ENCODE data around the gene LARGE1.

The LARGE1 gene

GRCh38 chr22:33786149-33786548 lies 134.1 kb downstream of the LARGE1 start:
- FAIRE-seq (no peak), DNase-seq (ENCODE audit: insufficient read length, low spot score) (no peak)

DNA sequence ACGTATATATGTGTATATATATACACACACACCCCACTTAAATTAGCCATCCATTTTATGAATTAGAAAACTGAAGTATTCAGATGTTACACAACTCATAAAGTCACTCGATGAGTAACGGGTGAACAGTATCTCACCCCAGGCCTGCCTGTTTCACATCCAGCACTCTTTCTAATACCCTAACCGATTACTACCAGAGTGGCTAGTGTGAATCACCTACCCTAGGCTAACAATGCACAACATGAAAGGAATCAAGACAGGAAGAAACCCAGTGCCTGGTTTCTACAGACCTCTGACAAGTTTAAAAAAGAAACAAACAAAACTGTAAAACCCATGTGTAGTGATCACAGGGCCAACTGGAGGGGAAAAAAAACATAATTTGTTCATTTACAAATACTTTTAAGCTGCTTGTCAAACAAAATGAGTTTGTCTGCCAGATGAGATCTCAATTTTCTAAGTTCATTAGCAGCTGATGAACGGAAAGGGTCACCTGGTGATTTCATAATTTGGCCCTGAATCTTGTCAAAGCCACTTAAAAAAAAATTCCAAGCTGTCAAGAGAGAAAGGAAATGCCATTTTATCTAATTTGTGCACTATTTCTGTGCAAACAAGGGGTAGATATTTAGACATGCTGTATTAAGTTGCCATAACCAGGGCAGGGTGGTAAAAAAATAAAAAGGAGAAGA lies 134.8 kb downstream of the LARGE1 start:
- DNase-seq (ENCODE audit: insufficient read length, low spot score), result no peak
- FAIRE-seq, result peak; percentile 63

DNA sequence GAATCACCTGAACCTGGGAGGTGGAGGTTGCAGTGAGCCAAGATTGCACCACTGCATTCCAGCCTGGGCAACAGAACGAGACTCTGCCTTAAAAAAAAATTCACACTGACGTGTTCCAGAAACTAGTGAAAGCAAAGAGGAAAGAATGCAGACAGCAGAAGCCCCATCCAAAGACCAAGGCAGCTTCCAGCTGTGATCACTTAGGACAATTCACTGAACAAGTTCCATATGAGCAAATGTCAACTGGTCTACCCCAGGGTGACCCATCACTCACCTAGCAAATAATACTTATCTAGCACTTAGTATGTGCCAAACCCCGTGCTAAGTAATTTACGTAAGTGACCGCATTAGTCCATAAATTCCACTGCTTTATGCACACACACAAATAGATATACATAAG lies 138.9 kb downstream of the LARGE1 start:
- DNase-seq (ENCODE audit: insufficient read length, low spot score), result no peak
- no peak for FAIRE-seq

DNA sequence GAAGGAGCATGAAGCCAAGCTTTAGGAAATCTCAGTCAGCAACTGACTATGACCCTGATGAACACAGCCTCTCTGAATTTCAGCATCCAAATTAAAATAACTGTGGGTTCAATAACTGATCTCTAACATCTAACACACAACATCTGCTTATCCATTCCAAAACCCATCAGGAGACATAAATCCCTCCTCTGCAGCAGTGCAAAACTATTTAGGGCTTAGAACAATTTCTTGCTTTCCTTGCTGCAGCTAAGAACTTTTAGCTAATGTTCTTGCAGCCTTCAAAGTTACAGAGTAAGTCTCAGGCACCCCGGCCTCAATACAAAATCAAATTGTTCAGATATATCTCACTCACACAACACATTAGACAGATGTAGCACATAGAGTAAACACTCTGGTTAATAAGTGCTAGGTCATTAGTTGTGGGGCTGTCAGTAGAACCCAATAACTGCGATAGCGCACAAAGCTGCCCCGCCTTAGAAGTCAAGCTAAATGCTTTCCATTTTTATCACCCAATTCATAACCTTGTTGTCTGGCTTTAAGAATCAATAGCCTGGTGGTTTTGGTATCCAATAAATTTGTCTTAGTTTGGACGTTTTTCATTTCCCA lies 139.6 kb downstream of the LARGE1 start:
- FAIRE-seq, result no peak
- no peak for DNase-seq (ENCODE audit: insufficient read length, low spot score)

DNA sequence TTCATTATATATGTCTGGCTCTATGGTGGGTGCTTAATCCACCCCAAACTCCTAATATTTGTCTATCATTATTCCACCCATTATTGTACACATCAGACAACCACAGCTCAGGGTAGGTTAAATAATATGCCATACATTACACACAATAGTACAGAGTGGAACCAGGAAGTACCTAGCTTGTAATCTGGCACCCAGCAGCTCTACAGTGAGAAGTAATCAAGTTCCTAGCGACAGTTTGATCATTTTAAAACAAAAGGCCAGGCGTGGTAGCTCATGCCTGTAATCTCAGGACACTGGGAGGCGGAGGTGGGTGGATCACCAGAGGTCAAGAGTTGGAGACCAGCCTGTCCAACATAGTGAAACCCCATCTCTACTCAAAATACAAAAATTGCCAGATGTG lies 141.0 kb downstream of the LARGE1 start:
- FAIRE-seq (no peak), DNase-seq (ENCODE audit: insufficient read length, low spot score) (no peak)

DNA sequence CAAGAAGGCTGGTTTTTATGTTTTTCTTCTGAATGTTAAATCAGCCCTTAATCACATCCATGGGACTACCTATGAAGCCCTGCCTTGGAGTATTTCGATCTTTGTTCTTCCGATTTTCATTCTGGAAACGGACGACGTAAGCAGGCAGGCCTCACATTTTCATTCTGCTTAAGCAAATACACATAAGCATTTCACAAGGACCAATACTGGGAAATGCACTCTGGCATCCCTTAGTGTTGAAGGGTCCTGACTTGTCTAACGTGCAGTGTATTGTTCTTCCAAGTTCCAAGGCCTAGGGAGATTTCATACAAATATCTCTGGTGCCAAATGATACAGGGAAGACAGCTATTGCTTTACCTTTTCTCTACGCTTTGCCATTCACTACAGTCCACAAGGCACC lies 143.8 kb downstream of the LARGE1 start:
- no peak for DNase-seq (ENCODE audit: insufficient read length, low spot score)
- FAIRE-seq, result no peak

DNA sequence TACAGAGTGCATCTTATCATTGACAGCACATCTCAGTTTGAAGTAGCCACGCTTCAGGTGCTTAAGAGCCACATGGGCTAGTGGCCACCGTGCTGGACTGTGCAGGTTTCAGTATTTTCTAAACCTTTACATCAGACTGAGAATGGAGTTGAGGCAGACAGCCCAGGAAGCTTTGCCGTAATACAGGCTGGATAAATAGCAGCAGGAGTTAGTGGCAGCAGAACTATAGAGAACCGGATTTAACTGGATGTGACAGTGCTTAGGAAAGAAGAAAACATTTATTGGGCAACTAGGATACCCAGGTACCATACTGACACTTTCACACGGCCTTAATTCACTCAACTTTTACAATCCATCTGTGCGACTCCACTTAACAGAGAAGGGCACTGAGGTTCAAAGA lies 145.5 kb downstream of the LARGE1 start:
- FAIRE-seq (no peak), DNase-seq (ENCODE audit: insufficient read length, low spot score) (no peak)

DNA sequence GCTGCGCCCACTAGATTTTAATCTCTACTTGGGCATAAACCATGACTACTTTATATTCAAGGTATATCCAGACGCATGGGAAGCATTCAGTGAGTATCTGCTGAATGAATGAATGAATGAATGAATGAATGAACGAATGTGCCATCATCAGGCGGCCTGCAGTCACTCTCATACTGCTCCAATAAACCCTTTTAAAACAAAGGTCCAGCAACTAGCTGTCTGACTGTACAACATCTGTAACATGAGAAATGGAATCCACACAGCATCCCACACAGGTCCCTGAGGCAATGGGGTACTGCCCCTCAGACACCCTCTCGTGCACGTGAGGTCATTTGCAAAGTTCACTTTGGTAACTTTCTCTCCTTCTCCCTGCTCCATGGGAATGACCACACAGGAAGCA lies 147.5 kb downstream of the LARGE1 start:
- DNase-seq (ENCODE audit: insufficient read length, low spot score) (no peak), FAIRE-seq (no peak)

DNA sequence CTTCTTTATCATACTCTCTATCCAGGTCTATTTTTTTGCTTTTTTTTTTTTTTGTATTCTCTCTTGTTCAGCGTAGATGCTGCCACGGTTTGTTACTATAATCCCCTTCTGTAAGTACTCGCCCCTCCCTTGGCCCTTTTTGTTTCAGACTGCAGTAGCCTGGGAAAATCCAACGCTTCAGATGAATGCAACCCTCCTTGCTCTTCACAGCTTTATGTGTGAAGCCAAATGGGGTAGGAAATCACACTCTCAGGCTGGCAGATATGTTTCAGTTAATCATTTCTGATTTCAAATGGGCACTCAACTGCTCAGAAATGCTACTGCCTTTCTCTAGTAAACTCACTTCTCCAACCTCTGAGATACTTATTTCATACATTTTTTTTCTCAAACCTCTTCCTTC lies 149.1 kb downstream of the LARGE1 start:
- FAIRE-seq, result no peak
- DNase-seq (ENCODE audit: insufficient read length, low spot score), result no peak

DNA sequence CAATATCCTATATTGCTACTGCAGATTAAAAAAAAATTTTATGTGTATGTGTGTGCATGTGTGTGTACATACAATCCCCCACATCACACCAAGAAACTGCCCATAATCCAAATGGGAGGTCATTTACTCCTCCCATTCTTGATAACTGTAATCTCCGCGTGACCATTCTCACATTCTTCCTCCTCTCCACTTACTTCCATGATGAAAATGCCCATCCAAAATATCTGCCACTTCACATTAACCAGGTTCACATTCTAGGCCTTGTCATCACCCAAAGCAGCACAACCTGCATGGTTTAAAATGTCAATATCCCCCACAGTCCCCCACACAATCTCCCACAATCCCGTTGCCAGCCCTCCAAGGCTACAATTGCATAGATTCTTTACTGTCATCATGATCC lies 149.6 kb downstream of the LARGE1 start:
- FAIRE-seq (no peak), DNase-seq (ENCODE audit: insufficient read length, low spot score) (no peak)

- no peak for FAIRE-seq
- DNase-seq (ENCODE audit: insufficient read length, low spot score), result no peak
These were observed 154.2 kb downstream of the LARGE1 start for GRCh38 chr22:33766091-33766490.

- DNase-seq (ENCODE audit: insufficient read length, low spot score) (no peak), FAIRE-seq (no peak)
These were observed 161.3 kb downstream of the LARGE1 start for GRCh38 chr22:33758961-33759360.

- no peak for DNase-seq (ENCODE audit: insufficient read length, low spot score)
- FAIRE-seq, result no peak
These were observed 162.3 kb downstream of the LARGE1 start for GRCh38 chr22:33757802-33758483.

GRCh38 chr22:33757041-33757801 lies 163.1 kb downstream of the LARGE1 start:
- FAIRE-seq (no peak), DNase-seq (ENCODE audit: insufficient read length, low spot score) (no peak)

GRCh38 chr22:33756508-33756949 lies 163.7 kb downstream of the LARGE1 start:
- FAIRE-seq (no peak), DNase-seq (ENCODE audit: insufficient read length, low spot score) (no peak)

DNA sequence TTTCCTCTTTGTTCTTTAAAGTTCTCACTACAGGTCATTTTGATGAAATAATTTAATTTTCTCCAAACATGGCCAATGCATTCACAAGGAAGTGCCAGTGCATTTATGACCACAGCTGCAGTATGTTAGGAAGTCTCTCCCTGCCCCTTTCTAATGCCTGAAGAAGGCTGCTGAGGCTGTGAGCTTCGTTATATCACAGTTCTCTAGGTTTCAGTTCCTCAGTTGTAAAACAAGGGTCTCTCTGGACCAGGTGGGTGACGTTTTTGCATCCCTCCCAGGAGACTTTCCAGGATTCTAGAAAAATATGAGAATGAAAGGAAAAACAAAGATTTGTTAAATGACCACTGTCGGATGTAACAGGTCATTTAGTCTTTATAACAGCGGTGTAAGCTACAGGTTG lies 171.6 kb downstream of the LARGE1 start:
- no peak for DNase-seq (ENCODE audit: insufficient read length, low spot score)
- FAIRE-seq, result no peak

DNA sequence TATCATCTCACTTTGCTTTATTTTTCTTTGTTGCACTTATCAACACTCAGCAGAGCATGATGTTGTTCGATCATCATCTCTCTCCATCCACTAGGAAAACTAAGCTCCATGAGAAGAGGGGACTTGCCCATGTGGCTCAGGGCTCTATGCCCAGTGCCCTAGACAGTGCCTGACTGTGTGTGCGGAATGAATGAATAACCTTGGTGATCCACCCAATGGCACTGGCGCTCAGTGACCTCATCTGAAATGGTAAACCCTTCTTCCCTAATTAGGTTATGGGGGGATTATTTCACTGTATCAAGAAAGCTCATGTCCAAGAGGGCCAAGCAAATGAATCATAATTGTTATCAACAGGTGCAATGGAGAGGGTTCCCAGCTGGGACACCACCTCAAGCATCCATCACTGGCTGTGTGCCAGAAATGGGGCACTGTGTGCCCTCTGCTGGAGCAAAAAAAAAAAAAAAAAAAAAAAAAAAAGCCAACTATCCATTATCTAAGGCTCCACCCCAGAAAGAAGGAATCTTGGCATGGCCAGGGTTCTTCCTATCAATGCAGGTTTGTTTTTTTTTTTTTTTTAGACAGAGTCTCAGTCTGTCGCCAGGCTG lies 172.6 kb downstream of the LARGE1 start:
- no peak for DNase-seq (ENCODE audit: insufficient read length, low spot score)
- no peak for FAIRE-seq

GRCh38 chr22:33747029-33747428 lies 173.2 kb downstream of the LARGE1 start:
- no peak for FAIRE-seq
- no peak for DNase-seq (ENCODE audit: insufficient read length, low spot score)

DNA sequence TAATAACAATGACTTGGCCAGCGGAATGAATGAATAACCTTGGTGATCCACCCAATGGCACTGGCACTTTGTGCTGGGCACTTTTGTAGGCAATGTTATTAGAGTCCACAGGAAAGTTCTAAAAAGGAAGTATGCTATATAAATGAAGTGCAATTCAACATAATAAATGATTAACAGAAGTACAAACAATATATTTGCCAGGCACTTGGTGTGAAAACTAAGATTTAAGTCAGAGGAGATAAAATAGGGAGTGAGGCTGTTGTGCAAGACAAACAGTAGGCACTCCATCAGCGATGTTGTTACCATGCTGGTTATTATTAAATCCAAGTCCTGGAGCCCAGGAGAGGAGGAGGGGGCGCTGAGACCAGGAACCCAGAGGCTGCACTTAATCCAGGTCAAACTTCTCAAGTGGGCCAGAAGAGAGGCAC lies 173.8 kb downstream of the LARGE1 start:
- no peak for DNase-seq (ENCODE audit: insufficient read length, low spot score)
- no peak for FAIRE-seq

DNA sequence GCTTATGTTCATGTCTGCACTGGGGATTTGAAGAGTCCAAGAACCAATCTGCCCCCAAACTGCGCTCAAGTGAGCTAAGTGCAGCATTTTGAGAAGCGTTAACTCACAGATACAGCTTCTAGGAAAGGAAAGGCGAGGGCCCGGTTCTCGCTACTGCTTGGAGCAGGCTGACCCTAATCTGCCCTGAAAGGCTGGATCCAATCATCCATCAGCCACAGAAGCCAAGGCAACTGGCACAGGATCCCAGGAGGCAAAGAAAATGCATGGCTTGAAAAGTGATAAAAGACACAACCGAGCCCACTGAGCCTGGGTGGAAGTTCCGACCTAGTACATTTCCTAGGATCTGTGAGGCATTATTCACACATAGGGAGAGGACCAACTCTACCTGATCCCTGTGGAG lies 174.8 kb downstream of the LARGE1 start:
- DNase-seq (ENCODE audit: insufficient read length, low spot score), result no peak
- FAIRE-seq, result no peak

DNA sequence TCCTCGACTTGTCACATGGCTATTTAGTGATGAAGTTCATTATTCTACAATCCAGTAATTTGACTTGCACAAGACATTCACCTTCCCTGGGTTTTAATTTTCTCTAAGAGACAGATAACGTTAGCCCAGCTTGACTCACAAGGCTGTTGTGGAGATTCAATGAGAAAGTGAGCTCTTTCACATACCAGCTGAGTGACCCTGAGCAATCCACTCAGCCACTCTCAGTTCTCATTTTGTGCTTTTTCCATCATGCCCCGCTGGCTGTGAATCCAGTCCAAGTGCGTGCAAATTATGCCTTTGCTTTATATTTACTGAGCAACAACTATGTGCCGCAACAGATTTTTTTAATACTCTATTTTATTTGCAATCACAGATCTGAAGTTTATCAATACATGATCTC lies 176.5 kb downstream of the LARGE1 start:
- peak; percentile 58 for FAIRE-seq

More for the DNA sequence above, 176.5 kb downstream of the LARGE1 start:
- DNase-seq (ENCODE audit: insufficient read length, low spot score), result peak; percentile 24

Measured in GM19239 (cell line).